GM10248 (cell line): ENCODE data around the gene PRR18.
A peak's percentile ranks its signal among the peaks of the same experiment; 100 is the strongest.

ENCODE experiments used
- CTCF ChIA-PET: fragments of 300-600 bp; sonication (Branson Sonifier 250); formaldehyde crosslinking; extraction: SDS; loops from one replicate; lab custom pipeline; 2021; ENCODE audit warnings: antibody characterized with exemption; lab: Yijun Ruan, JAX
- POLR2A ChIA-PET: fragments of 350-650 bp; sonication (Branson Sonifier 250); formaldehyde crosslinking; extraction: SDS; loops from one replicate; lab custom pipeline; 2020; ENCODE audit warnings: antibody characterized with exemption; lab: Yijun Ruan, JAX
- DNase-seq: peaks from one replicate; pipeline ENCODE4 v3.0.0; 2012; ENCODE audit errors: extremely low spot score
- CTCF ChIP-seq: IDR thresholded peaks from 2 replicates; pipeline ENCODE4 v1.5.1; 2012; ENCODE audit warnings: mild to moderate bottlenecking, low read depth; ENCODE audit errors: extremely low read depth, missing control alignments, control extremely low read depth

PRR18 gene

GRCh38 chr6:166262743-166263515, 45.3 kb downstream of the PRR18 start:
- ChIA-PET POLR2A (no interaction called here), CTCF (interaction anchor here (2.0 to 2.4 kb wide), 2 partner anchors 12 to 23 kb away, joined by 5 to 6 read pairs; no protein-coding TSS in a partner anchor)

GRCh38 chr6:166259296-166259977, 48.8 kb downstream of the PRR18 start:
- ChIA-PET CTCF (interaction anchor here (0.7 to 1.8 kb wide), 8 partner anchors 8 to 141 kb away, joined by 3 to 5 read pairs (median 3); no protein-coding TSS in a partner anchor), POLR2A (no interaction called here)
- DNase-seq, result no peak
- TF ChIP-seq CTCF, result no peak

More at GRCh38 chr6:166262743-166263515, 45.3 kb downstream of the PRR18 start:
- no peak for DNase-seq
- peak; percentile 5 for TF ChIP-seq CTCF

- ChIA-PET CTCF (interaction anchor here (0.9 to 1.9 kb wide), 4 partner anchors 13 to 21 kb away, joined by 3 to 5 read pairs (median 4); no protein-coding TSS in a partner anchor), POLR2A (no interaction called here)
- no peak for TF ChIP-seq CTCF
- DNase-seq, result no peak
Measured at GRCh38 chr6:166258854-166259276, 49.3 kb downstream of the PRR18 start.

GRCh38 chr6:166257911-166258318, 50.3 kb downstream of the PRR18 start:
- POLR2A ChIA-PET, result no interaction called here
- DNase-seq, result no peak
- CTCF ChIA-PET, result interaction anchor here (0.8 to 1.9 kb wide), 3 partner anchors 19 to 78 kb away, joined by 4 to 5 read pairs (median 4); no protein-coding TSS in a partner anchor
- TF ChIP-seq CTCF, result no peak
